NCI-H345 (cell line): Measurements from ENCODE around the gene F8A3.
"Not testable (repeated sequence)": the region's sequence is repeated elsewhere in the genome, so short reads cannot be mapped to it uniquely, and the experiment has no call there.

ENCODE experiments used
- DNase-seq: peaks from one replicate; lab custom pipeline; 2025; lab: John Stamatoyannopoulos, UW

The F8A3 gene

GRCh38 chrX:155458471-155458870 is at the start of gene F8A3:
TSS of gene F8A3 (minus strand) at chrX:155458620. CDS start at chrX:155458600, 20 bp downstream.
- not testable (repeated sequence) for DNase-seq

GRCh38 chrX:155505296-155505695 is 46.9 kb upstream of the F8A3 start:
- DNase-seq: no peak

GRCh38 chrX:155495134-155495533 is 36.7 kb upstream of the F8A3 start:
- DNase-seq: not testable (repeated sequence)

GRCh38 chrX:155491421-155491820 is 33.0 kb upstream of the F8A3 start:
- not testable (repeated sequence) for DNase-seq

- not testable (repeated sequence) for DNase-seq
Measured at GRCh38 chrX:155477136-155477535, 18.7 kb upstream of the F8A3 start.

- DNase-seq: not testable (repeated sequence)
Measured at GRCh38 chrX:155466269-155466938, 8.0 kb upstream of the F8A3 start.

GRCh38 chrX:155460501-155460900 is 2.1 kb upstream of the F8A3 start:
- not testable (repeated sequence) for DNase-seq

GRCh38 chrX:155457761-155458447 is 516 bp downstream of the F8A3 start:
- DNase-seq: not testable (repeated sequence)

GRCh38 chrX:155441097-155441496 is 17.3 kb downstream of the F8A3 start:
- DNase-seq: no peak

- DNase-seq: no peak
Measured at GRCh38 chrX:155435744-155436112, 22.7 kb downstream of the F8A3 start.

GRCh38 chrX:155434906-155435743 is 23.3 kb downstream of the F8A3 start:
- DNase-seq: no peak

- no peak for DNase-seq
Measured at GRCh38 chrX:155417769-155418168, 40.7 kb downstream of the F8A3 start.
